ENCODE results near the gene TP63.

DNA sequence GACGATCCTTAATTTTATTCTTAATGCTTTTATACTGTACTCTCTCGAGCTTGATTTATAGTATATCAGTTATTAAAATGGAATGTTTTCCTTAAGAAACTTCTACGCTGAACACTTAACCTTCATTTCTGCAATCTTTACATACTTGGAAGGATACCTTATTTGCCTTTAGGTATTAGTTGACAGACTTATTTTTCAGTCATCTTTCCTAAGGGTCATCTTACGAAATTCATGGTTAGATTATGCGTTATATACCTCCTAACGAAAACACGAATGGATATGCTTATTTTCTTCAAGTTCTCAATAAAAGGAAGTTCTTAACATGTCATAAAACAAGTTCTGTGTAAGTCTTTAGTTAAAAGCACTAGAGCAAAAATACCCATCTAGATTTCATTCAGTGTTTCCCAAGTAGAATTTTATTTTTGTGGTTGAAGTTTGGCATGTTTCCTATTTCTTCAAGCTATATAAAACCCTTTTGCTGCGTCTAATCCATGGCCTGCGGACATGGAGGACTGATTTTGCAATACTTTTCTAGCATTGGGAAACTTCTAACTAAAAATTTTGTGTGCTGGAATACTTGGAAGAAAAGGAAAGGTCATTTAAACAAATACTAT lies 231.3 kb downstream of the TP63 start:
- TF ChIP-seq POLR2A (IDR thresholded peaks at IDR 0.05) (no peak), EP300 (IDR thresholded peaks at IDR 0.05; ENCODE audit: low read depth) (no peak), CTCF (IDR thresholded peaks at IDR 0.05) (no peak), POLR2AphosphoS5 (IDR thresholded peaks at IDR 0.05) (no peak)
